K562 (cell line): ENCODE results near the gene ST6GAL1. TPM values are rescaled to one million over a fixed set of nuclear protein-coding genes. Genes with fewer than 3 reads are reported as not detected.

Experiments
- ATAC-seq: fragments of 200-7000 bp; cut with Tn5 transposase; 3 replicates; pipeline ENCODE4 v1.9.1; 2020; ENCODE audit warnings: moderate library complexity
- BruUV-seq: library from RNA; stranded (reverse); fragments of 400-500 nt; replicated peaks from 2 replicates; lab custom pipeline; 2021; lab: Mats Ljungman, UMichigan
- CTCF ChIA-PET: fragments of 300-600 bp; formaldehyde crosslinking; extraction: SDS; loops from one replicate; lab custom pipeline; 2021; ENCODE audit warnings: low intra/inter-chr PET ratio; lab: Yijun Ruan, JAX
- POLR2A ChIA-PET: fragments of 300-600, 350-650 bp; sonication (Branson Sonifier 250); formaldehyde crosslinking; extraction: SDS; loops from one replicate; lab custom pipeline; 2021; ENCODE audit warnings: antibody characterized with exemption, inconsistent platforms; lab: Yijun Ruan, JAX
- DNase-seq, 4 experiments: peaks; one replicate each; pipeline versions ENCODE4 v3.0.0 to v3.0.0-alpha.2; 2011 to 2018; ENCODE audit warnings: low spot score in 3 of 4, mixed read lengths in 3 of 4; ENCODE audit errors: extremely low read depth in 1 of 4
- FAIRE-seq: peaks from 2 replicates; lab custom pipeline; 2011; peaks lifted over from hg19 to GRCh38; lab: Jason Lieb, UNC
- H2AFZ ChIP-seq: 2 replicates; pipeline ENCODE4 v1.6.0; 2011; ENCODE audit warnings: low read depth, low read length, control low read depth, inconsistent platforms
- H3K27ac ChIP-seq: fragments of 200-600 bp; 3 replicates; pipeline ENCODE4 v1.8.0; 2011; ENCODE audit warnings: low read depth, mild to moderate bottlenecking, control low read depth, inconsistent platforms, low read length, moderate library complexity, mixed read lengths; ENCODE audit errors: extremely low read depth
- H3K27me3 ChIP-seq, 2 experiments: fragments of 300-600 bp in 1 of 2; 2 replicates in 1 of 2; 3 replicates in 1 of 2; pipeline versions ENCODE4 v1.6.0 to v1.8.0; 2011; ENCODE audit warnings: inconsistent platforms in 2 of 2, low read length in 2 of 2, mild to moderate bottlenecking in 1 of 2, mixed read lengths in 1 of 2, moderate library complexity in 1 of 2; ENCODE audit not compliant: control insufficient read depth in 2 of 2, insufficient read depth in 2 of 2
- H3K36me3 ChIP-seq: fragments of 300-600 bp; 3 replicates; pipeline ENCODE4 v1.8.0; 2011; ENCODE audit warnings: mild to moderate bottlenecking, low read length, inconsistent platforms; ENCODE audit not compliant: control insufficient read depth, insufficient read depth
- H3K4me1 ChIP-seq, 2 experiments: fragments of 200-600 bp in 1 of 2; replicated peaks in 1 of 2; 2 replicates in 1 of 2; 3 replicates in 1 of 2; pipeline versions ENCODE4 v1.5.1 to v1.8.0; 2011; ENCODE audit warnings: inconsistent platforms in 2 of 2, low read length in 2 of 2, mild to moderate bottlenecking in 1 of 2, mixed read lengths in 1 of 2, moderate library complexity in 1 of 2; ENCODE audit not compliant: control insufficient read depth in 2 of 2, insufficient read depth in 2 of 2
- H3K4me2 ChIP-seq: 2 replicates; pipeline ENCODE4 v1.6.1; 2011; ENCODE audit warnings: low read length, control low read depth, inconsistent platforms, mixed read lengths; ENCODE audit not compliant: insufficient read depth
- H3K4me3 ChIP-seq: fragments of 200-600 bp; sonication (generic), shearing (Covaris generic); 2 replicates; pipeline ENCODE4 v1.5.1; 2016; ENCODE audit warnings: control low read depth, inconsistent platforms
- H3K79me2 ChIP-seq: fragments of 200-600 bp; 3 replicates; pipeline ENCODE4 v1.8.0; 2011; ENCODE audit warnings: low read length, inconsistent platforms; ENCODE audit not compliant: control insufficient read depth, insufficient read depth
- H3K9ac ChIP-seq, 2 experiments: 2 replicates each; pipeline versions ENCODE4 v1.6.0 to v1.6.1; 2011; ENCODE audit warnings: low read depth in 2 of 2, low read length in 2 of 2, control low read depth in 1 of 2, inconsistent platforms in 1 of 2, mild to moderate bottlenecking in 1 of 2, mixed read lengths in 1 of 2; ENCODE audit not compliant: insufficient read depth in 1 of 2
- H3K9me1 ChIP-seq: one replicate; pipeline ENCODE4 v1.6.0; 2011; ENCODE audit warnings: inconsistent platforms, mild to moderate bottlenecking, low read length, moderate library complexity; ENCODE audit not compliant: control insufficient read depth, insufficient read depth
- H3K9me3 ChIP-seq: replicated peaks from 2 replicates; pipeline ENCODE4 v1.5.1; 2011; ENCODE audit warnings: low read depth, low read length, inconsistent platforms; ENCODE audit not compliant: control insufficient read depth, insufficient read depth
- H4K20me1 ChIP-seq: replicated peaks from 2 replicates; pipeline ENCODE4 v1.6.1; 2011; ENCODE audit warnings: low read length, inconsistent platforms, mixed read lengths; ENCODE audit not compliant: control insufficient read depth, insufficient read depth
- CBX3 ChIP-seq, 2 experiments: IDR thresholded peaks; 1 replicate in 1 of 2; 2 replicates in 1 of 2; pipeline ENCODE4 v1.6.1; 2012; ENCODE audit warnings: inconsistent platforms in 2 of 2, low read length in 2 of 2, borderline replicate concordance in 1 of 2, control low read depth in 1 of 2
- DDX20 ChIP-seq: fragments of 450-650 bp; IDR thresholded peaks from 2 replicates; pipeline ENCODE4 v1.6.1; 2016; ENCODE audit warnings: missing genetic modification characterization, low read depth, mild to moderate bottlenecking, missing compliant biosample characterization, moderate library complexity
- GTF2A2 ChIP-seq: IDR thresholded peaks from 2 replicates; pipeline ENCODE4 v1.6.1; 2016; ENCODE audit warnings: mild to moderate bottlenecking, missing genetic modification characterization, missing compliant biosample characterization
- KLF10 ChIP-seq: fragments of 250-450 bp; sonication (Bioruptor Pico); IDR thresholded peaks from 2 replicates; pipeline ENCODE4 v1.6.1; 2021; ENCODE audit warnings: matching md5 sums
- MXI1 ChIP-seq: IDR thresholded peaks from 2 replicates; pipeline ENCODE4 v1.6.1; 2011; ENCODE audit warnings: low read depth, mild to moderate bottlenecking, improper control_type of control experiment, low read length
- NR2C2 ChIP-seq, 2 experiments: fragments of 200-800 bp in 1 of 2; sonication (Bioruptor generic) in 1 of 2; sonication (generic) in 1 of 2; formaldehyde crosslinking in 1 of 2; IDR thresholded peaks; 2 replicates each; pipeline versions ENCODE4 v1.6.1 to v1.8.0; 2016 to 2022; ENCODE audit warnings: mild to moderate bottlenecking in 1 of 2, missing compliant biosample characterization in 1 of 2, missing genetic modification characterization in 1 of 2, missing genetic modification reagents in 1 of 2
- SIX5 ChIP-seq, 2 experiments: IDR thresholded peaks; 2 replicates each; pipeline ENCODE4 v1.6.1; 2011; ENCODE audit warnings: low read length in 2 of 2, borderline replicate concordance in 1 of 2, low read depth in 1 of 2, mild to moderate bottlenecking in 1 of 2, moderate library complexity in 1 of 2; ENCODE audit not compliant: insufficient read depth in 1 of 2
- SMAD1 ChIP-seq: fragments of 150-350 bp; IDR thresholded peaks from 2 replicates; pipeline ENCODE4 v1.6.1; 2014; ENCODE audit warnings: low read length, low read depth; ENCODE audit not compliant: partially characterized antibody
- STAT5A ChIP-seq: IDR thresholded peaks from 2 replicates; pipeline ENCODE4 v1.6.1; 2012; ENCODE audit warnings: low read length, inconsistent platforms, borderline replicate concordance
- TEAD4 ChIP-seq, 2 experiments: sonication (generic) in 1 of 2; formaldehyde crosslinking in 1 of 2; IDR thresholded peaks; 2 replicates each; pipeline versions ENCODE4 v1.6.1 to v1.8.0; 2012 to 2022; ENCODE audit warnings: borderline replicate concordance in 1 of 2, inconsistent platforms in 1 of 2, low read length in 1 of 2, mild to moderate bottlenecking in 1 of 2, missing genetic modification reagents in 1 of 2
- ZBTB7A ChIP-seq: IDR thresholded peaks from 2 replicates; pipeline ENCODE4 v1.6.1; 2011; ENCODE audit warnings: low read depth, mild to moderate bottlenecking, low read length, moderate library complexity, borderline replicate concordance; ENCODE audit not compliant: control insufficient read depth
- ZNF124 ChIP-seq: sonication (generic); formaldehyde crosslinking; IDR thresholded peaks from 2 replicates; pipeline ENCODE4 v1.8.1; 2022; ENCODE audit warnings: missing genetic modification reagents
- in situ Hi-C: fragments of 300-500 bp; cut with MboI; formaldehyde crosslinking; loops from 4 replicates; pipeline ENCODE4 v1.15.0; 2018; ENCODE audit warnings: inconsistent platforms, mixed read lengths
- intact Hi-C: fragments of 100-400 bp; cut with micrococcal nuclease; formaldehyde crosslinking; loops from 2 replicates; pipeline ENCODE4 v1.14.2; 2022
- polyA plus RNA-seq, 8 experiments: library from polyadenylated mRNA; depleted of rRNA in 4 of 8; stranded (reverse) in 5 of 8; unstranded in 3 of 8; fragments of >200 nt; fragmentation: Nextera tagmentation in 2 of 8; fragmentation: Illumina TruSeq in 1 of 8; extraction: Ambion mirVana in 2 of 8; extraction: Trizol in 1 of 8; gene quantifications; 2 replicates each; pipeline versions ENCODE4 v1.2.1 to v1.2.3, GENCODE V29; 2011 to 2014; ENCODE audit warnings: inconsistent platforms in 1 of 8, missing spikeins in 1 of 8
- total RNA-seq, 7 experiments: library from RNA; depleted of rRNA in 6 of 7; stranded (reverse); fragments of >200 nt in 6 of 7; fragmentation: Illumina TruSeq in 2 of 7; extraction: Trizol in 2 of 7; gene quantifications; 2 replicates each; pipeline versions ENCODE4 v1.2.1 to v1.2.3, GENCODE V29; 2011 to 2021; ENCODE audit warnings: low replicate concordance in 1 of 7
- TF ChIP-seq, protein P1 (sequence below), 2 experiments: fragments of 250-450 bp in 1 of 2; fragments of 450-650 bp in 1 of 2; sonication (Bioruptor Pico) in 1 of 2; IDR thresholded peaks; 2 replicates each; pipeline versions ENCODE4 v1.6.1 to v1.8.0; 2016 to 2021; ENCODE audit warnings: mild to moderate bottlenecking in 2 of 2, moderate library complexity in 2 of 2, missing compliant biosample characterization in 1 of 2, missing genetic modification characterization in 1 of 2
- TF ChIP-seq, protein P2 (sequence below), 2 experiments: fragments of 450-650 bp in 1 of 2; sonication (generic) in 1 of 2; formaldehyde crosslinking in 1 of 2; IDR thresholded peaks in 1 of 2; conservative IDR thresholded peaks in 1 of 2; 2 replicates each; pipeline versions ENCODE4 v1.6.1 to v1.8.1; 2016 to 2023; ENCODE audit warnings: mild to moderate bottlenecking in 2 of 2, moderate library complexity in 2 of 2, inconsistent platforms in 1 of 2, missing genetic modification reagents in 1 of 2
- TF ChIP-seq, protein P3 (sequence below), 2 experiments: IDR thresholded peaks in 1 of 2; conservative IDR thresholded peaks in 1 of 2; 2 replicates each; pipeline ENCODE4 v1.6.1; 2016; ENCODE audit warnings: low read depth in 2 of 2, mild to moderate bottlenecking in 1 of 2, missing compliant biosample characterization in 1 of 2, missing genetic modification characterization in 1 of 2, moderate library complexity in 1 of 2

The ST6GAL1 gene
- total and polyA plus RNA-seq, 9 of the 15 experiments (the other 6 are each of a cell fraction or from before 2014, with no cell fraction given), result 31.9 to 145 (median 71.0) TPM

GRCh38 chr3:187074846-187075245 lies 144.5 kb downstream of the ST6GAL1 start:
- no peak overlapping the region for H3K9ac ChIP-seq
- no peak for DNase-seq
- intact Hi-C loops, result no loop called here
- ChIA-PET POLR2A (interaction anchor here (0.5 kb wide), 1 partner anchor 67 kb away, joined by 3 read pairs; no protein-coding TSS in a partner anchor), CTCF (no interaction called here)
- no peaks in the 10 kb centered on the region for H3K27me3 ChIP-seq
- H3K4me1 ChIP-seq, result peaks cover 3 to 8% of the 10 kb centered on the region in 2 experiments; a peak in 4 of 5 replicates
- no peaks in the 10 kb centered on the region for H3K79me2 ChIP-seq
- no peak for ATAC-seq
- H3K9me3 ChIP-seq, result no peaks in the 10 kb centered on the region
- in situ Hi-C loops, result no loop called here
- H3K4me3 ChIP-seq, result no peak overlapping the region
- H3K9me1 ChIP-seq, result peaks cover 3% of the 10 kb centered on the region
- H2AFZ ChIP-seq, result no peak overlapping the region
- no peak overlapping the region for H3K4me2 ChIP-seq
- no peak for FAIRE-seq
- BruUV-seq, result no TSS peak
- no peak overlapping the region for H3K27ac ChIP-seq
- no peaks in the 10 kb centered on the region for H4K20me1 ChIP-seq
- peaks cover 76% of the 10 kb centered on the region for H3K36me3 ChIP-seq
- TF ChIP-seq SIX5 (IDR thresholded peaks at IDR 0.05; ENCODE audit: borderline replicate concordance in 1 of 2, insufficient read depth in 1 of 2, low read depth in 1 of 2, low read length in 2 of 2), result no peak
- TF ChIP-seq, protein P1, sequence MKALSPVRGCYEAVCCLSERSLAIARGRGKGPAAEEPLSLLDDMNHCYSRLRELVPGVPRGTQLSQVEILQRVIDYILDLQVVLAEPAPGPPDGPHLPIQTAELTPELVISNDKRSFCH (CRISPR knock-in tag; IDR thresholded peaks at IDR 0.05), result no peak
- TF ChIP-seq, protein P1 (tag; IDR thresholded peaks at IDR 0.05), result no peak
- no peak for TF ChIP-seq ZBTB7A
- TF ChIP-seq DDX20 (tag), result no peak
- no peak for TF ChIP-seq TEAD4 (IDR thresholded peaks at IDR 0.05; ENCODE audit: low read length)
- no peak for TF ChIP-seq TEAD4 (CRISPR knock-in tag; IDR thresholded peaks at IDR 0.05; ENCODE audit: borderline replicate concordance)
- TF ChIP-seq CBX3 (IDR thresholded peaks at IDR 0.05; ENCODE audit: borderline replicate concordance in 1 of 2, low read length in 2 of 2), result no peak
- no peak for TF ChIP-seq GTF2A2 (tag)
- no peak for TF ChIP-seq MXI1
- TF ChIP-seq, protein P2, sequence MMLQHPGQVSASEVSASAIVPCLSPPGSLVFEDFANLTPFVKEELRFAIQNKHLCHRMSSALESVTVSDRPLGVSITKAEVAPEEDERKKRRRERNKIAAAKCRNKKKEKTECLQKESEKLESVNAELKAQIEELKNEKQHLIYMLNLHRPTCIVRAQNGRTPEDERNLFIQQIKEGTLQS (IDR thresholded peaks at IDR 0.05), result no peak
- TF ChIP-seq, protein P2 (CRISPR knock-in tag; conservative IDR thresholded peaks at IDR 0.05), result no peak
- TF ChIP-seq SMAD1, result no peak
- TF ChIP-seq, protein P3, sequence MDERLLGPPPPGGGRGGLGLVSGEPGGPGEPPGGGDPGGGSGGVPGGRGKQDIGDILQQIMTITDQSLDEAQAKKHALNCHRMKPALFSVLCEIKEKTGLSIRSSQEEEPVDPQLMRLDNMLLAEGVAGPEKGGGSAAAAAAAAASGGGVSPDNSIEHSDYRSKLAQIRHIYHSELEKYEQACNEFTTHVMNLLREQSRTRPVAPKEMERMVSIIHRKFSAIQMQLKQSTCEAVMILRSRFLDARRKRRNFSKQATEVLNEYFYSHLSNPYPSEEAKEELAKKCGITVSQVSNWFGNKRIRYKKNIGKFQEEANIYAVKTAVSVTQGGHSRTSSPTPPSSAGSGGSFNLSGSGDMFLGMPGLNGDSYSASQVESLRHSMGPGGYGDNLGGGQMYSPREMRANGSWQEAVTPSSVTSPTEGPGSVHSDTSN (CRISPR knock-in tag; IDR thresholded peaks at IDR 0.05; ENCODE audit: low read depth), result no peak
- TF ChIP-seq, protein P3 (tag; conservative IDR thresholded peaks at IDR 0.05; ENCODE audit: low read depth), result no peak
- TF ChIP-seq KLF10 (CRISPR knock-in tag), result no peak
- TF ChIP-seq ZNF124 (CRISPR knock-in tag), result no peak
- TF ChIP-seq NR2C2 (CRISPR knock-in tag; IDR thresholded peaks at IDR 0.05), result no peak
- no peak for TF ChIP-seq NR2C2 (tag; IDR thresholded peaks at IDR 0.05)
- TF ChIP-seq STAT5A, result no peak
